Stimulated activated CD4-positive, alpha-beta T cell treated with anti-CD3 and anti-CD28 coated beads, TNF-alpha, amount 100 ng/mL, for 24 hours (primary cell): ENCODE data around the gene BST1.

Experiments used
- DNase-seq, 3 experiments: peaks; one replicate each; pipeline ENCODE4 v3.0.0-alpha.2; 2020; ENCODE audit warnings: low read depth in 3 of 3

Gene BST1

GRCh38 chr4:15702941-15703403 lies at the start of gene BST1:
Gene BST1 (plus strand): TSS chr4:15703065. CDS start chr4:15703145, 80 bp downstream.
- peak; percentile 8 to 41 (median 16) for DNase-seq

- DNase-seq: no peak
These were observed 49.4 kb upstream of the BST1 start for GRCh38 chr4:15653420-15653819.

GRCh38 chr4:15653864-15654592 lies 48.8 kb upstream of the BST1 start:
- no peak for DNase-seq

DNA sequence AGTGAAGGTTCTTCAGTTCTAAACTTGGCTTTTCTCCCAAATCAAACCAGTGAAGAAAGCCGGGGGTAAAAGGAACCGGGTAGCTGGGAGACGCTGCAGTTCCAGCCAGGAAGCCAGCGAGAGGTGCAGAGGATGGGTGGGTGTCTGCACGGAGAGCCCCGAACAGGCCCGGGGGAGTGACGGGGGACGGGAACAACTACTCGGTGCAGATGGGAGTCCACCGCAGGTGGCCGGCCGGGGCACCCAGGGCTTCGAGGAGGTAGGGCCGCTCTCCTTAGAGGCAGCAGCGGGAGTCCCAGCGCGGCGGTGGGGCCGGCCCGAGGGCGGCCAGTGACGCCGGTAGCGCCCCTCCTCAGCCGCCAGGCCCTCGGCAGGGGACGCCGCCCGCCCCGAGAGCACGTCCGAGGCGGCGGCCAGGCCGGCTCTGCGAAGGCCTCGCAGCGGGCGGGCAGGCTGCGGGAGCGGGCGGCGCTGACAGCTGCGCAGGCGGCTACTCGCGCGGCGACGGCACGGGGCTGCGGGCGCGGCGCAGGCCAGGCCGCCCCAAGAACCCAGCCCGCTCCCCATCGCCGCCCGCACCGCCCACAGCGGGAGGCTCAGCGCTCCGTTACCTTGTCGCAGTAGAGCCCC lies 48.2 kb upstream of the BST1 start:
- DNase-seq: peak in 2 of 3 experiments; percentile 8 to 32

DNA sequence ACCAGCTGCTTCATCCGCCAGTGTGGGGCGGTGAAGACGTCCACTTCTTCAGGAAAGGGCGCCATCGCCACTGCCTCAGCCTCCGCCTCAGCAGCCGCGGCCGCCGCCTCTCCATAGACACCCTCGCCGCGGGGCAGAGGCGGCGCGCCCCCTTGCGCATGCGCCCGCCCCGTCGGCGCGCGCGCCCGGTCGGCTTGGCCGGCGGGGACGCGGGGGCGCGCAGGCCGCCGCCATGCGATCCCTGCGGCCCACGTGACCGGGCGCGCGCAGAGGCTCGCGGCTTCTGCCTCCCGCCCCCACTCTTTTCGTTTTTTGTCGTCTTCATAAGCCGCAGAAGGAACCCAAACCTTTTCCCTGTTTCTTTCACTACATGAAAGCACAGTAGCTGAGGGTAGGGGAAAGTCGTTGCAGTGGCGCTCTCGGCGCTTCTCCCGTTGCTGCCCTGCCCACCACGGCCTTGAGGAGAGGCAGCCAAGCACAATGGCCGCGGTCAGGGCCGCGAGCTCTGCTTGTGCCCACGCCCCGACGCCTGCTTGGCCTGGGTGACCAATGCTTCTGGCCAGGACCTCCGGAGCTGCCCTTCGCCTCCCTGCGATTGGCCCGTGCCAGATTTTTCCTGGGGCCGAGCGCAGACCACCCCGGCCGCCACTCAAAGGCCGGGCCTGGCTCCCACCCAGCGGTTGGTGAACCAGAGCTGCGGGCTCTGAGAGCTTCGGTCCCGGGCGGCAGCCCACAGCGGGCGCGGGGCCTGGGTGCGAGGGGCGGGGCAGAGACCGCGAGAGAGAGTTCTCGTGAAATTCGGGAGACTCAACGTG lies 47.4 kb upstream of the BST1 start, which contains the start of gene FBXL5:
FBXL5 (minus strand) TSS at position 135 of the 815 bp plus-strand sequence; CDS start at position 65, 70 bp downstream.
- DNase-seq: peak; percentile 62 to 79 (median 66)

- no peak for DNase-seq
These were observed 46.8 kb upstream of the BST1 start for GRCh38 chr4:15656038-15656470.

GRCh38 chr4:15657366-15657765 lies 45.5 kb upstream of the BST1 start:
- no peak for DNase-seq

GRCh38 chr4:15658136-15658770 lies 44.6 kb upstream of the BST1 start:
- DNase-seq: no peak

GRCh38 chr4:15658781-15659180 lies 44.1 kb upstream of the BST1 start:
- DNase-seq: no peak

DNA sequence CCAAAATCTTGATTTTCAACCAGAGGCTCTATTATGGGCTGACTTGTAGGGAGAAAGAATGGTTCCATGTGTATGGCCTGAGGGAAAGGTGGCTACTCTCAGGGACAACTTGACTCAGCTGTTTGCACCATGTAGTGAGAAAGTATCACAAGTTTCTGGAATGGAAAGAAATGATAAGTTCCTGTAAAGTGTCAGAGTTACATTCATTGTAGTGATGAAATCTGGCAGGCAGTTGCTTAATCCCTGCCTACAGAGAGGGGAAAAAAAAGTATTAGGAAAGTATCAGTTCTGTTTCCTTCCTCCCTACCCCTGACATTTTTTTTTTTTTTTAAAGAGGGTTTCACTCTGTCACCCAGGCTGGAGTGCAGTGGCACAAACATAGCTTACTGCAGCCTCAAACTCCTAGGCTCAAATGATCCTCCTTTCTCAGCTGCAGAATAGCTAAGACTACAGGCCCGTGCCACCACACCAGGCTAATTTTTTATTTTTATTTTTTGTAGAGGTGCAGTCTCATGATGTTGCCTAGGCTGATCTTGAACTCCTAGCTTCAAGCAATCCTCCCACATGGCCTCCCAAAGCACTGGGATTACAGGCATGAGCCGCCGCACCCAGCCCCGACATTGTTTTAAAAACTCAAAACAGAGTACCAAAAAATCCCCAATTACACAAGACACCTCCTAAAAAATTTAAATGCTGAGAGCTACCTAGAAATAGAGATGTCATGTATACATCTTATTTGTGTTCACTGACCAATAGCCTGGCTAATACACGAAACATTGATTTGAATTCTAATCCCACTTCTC lies 42.9 kb upstream of the BST1 start:
- no peak for DNase-seq

DNA sequence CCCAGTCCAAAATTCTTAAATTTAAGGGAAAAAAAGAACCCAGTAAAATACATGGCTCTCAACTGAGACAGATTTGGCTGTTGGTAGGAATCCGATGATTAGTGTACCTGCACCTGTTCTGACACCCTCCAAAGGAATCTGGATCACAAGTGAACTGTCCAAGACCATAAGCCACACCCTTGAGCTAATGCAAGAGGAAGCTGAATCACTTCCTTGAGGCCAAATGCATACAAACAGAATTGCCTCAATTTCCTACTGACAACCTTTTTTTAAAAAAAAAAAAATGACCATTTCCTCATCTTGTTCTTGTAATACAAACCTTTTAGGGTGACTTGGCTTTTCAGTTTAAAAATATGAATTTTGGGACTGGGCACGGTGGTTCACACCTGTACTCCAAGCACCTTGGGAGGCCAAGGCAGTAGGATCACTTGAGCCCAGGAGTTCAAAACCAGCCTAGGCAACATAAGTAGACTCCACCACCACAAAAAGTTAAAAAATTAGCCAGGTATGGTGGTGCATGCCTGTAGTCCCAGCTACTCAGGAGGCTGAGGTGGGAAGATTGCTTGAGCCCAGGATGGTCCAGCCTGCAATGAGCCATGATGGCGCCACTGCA lies 37.0 kb upstream of the BST1 start:
- no peak for DNase-seq

DNA sequence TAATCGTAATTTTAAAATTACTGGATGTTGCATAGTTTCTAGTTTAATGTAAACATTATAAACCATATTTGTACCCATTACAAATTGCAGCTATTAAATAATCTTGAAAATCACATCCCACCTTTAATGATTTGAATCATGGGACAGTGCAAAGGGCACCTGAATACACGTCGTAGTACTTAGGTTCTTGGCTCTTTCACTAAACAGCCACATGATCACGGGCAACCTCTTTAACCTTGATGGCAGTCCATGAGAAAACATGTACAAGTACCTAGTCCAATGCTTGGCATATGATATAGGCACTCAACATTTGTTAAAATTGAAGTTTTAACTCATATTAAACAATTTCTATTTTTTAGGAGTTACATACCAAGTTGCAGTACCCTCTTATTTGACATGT lies 35.9 kb upstream of the BST1 start:
- no peak for DNase-seq

DNA sequence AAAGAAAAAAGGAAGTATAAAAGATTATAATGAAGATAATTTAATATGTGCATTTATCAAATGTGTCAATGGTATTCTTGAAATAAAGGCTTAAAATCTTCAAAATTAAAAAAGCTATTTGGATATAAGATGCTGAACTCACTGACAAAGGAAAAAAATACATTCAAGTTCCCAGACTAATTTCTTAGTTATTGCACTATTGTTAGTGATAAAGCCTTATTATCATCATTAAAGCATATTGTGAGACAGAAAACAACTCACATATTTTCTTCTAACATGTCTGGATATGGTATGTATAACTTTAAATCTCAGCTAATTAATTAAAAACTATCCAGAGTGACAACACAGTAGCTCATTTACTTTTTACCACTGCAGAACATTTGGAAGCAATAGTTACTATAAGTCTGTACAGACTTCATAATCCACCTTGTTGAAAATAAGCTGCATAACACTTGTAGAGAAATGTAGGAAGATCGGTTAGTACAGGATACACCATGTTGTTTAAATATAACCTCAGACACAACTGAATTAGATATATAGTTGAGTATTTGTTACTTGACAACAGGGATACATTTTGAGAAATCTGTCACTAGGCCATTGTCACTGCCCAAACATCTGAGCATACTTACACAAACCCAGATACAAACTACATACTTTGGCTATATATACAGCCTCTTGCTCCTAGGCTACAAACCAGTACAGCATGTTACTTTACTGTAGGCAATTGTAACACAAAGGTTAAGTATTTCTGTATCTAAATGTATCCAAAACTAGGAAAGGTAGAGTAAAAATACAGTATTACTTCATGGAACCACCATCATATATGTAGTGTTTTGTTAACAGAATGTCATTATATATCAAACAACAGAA lies 34.1 kb upstream of the BST1 start:
- DNase-seq: no peak

- DNase-seq: no peak
These were observed 32.3 kb upstream of the BST1 start for GRCh38 chr4:15670576-15670975.

DNA sequence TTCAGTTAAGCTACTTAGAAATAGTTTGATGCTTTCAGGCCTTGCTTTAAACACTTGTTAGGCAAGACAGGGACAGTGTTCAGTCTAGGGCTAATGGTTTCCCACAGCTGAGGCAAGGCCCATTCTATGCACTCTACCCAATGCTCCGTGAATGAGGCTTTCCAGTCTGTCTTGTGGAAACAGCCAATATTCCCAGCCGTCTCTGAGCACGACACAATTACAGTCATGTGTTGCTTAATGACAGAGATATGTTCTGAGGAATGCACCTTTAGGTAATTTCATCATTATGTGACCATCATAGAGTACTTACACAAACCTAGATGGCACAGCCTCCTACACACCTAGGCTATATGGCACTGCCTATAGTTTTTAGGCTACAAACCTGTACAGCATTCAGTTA lies 30.8 kb upstream of the BST1 start:
- no peak for DNase-seq

DNA sequence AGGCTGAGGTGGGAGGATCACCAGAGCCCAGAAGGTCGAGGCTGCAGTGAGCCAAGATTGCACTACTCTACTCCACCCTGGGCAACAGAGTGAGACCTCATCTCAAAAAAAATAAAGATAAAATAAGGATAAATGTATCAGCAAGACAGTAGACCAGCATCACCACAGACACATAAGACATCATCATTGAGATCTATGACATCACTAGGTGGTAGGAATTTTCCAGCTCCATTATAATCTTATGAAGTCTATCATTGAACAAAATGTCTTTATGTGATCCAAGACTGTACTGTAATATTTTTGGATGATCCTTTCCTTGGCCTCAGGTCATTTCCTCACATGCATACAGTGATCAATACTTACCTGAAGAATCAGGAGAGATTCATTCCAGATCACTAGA lies 29.5 kb upstream of the BST1 start:
- no peak for DNase-seq

GRCh38 chr4:15674046-15674445 lies 28.8 kb upstream of the BST1 start:
- no peak for DNase-seq

- no peak for DNase-seq
These were observed 27.9 kb upstream of the BST1 start for GRCh38 chr4:15674926-15675325.

DNA sequence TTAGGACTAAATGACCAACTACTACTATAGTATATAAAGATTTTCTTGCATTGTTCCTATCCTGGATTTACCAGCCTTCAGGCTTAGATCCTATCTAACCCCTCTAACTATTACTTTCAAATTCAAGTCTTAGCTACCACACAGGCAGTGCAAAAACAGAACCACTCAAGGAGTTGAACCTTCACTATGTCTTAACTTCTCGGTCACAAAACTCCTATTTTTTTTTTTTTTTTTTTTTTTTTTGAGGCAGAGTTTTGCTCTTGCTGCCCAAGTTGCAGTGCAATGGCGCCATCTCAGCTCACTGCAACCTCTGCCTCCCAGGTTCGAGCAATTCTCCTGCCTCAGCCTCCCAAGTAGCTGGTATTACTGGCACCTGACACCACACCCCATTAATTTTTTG lies 27.5 kb upstream of the BST1 start:
- DNase-seq: no peak

DNA sequence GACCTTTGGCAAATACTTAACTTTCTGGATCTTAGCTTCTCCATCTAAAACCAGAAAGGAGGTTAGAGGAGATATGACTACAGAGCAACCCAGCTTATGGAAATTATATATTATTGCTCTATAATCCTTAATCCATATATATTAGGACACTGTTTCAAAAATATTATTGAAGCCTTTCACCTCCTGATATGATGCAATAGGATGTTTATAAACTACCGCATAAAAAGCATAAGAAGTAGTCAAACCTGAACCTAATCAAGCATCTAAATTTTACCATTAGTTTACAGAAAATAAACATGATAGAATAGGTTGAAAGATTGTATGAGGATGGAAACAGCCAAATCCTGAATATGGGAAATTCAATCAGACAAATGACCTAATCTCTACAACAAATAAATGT lies 26.8 kb upstream of the BST1 start:
- no peak for DNase-seq
